ENCODE results near the gene CHST12.

CHST12 gene

GRCh38 chr7:2459674-2460073 lies 56.3 kb downstream of the CHST12 start:
- H3K4me3 ChIP-seq: no peak overlapping the region
- H3K27ac ChIP-seq: no peak overlapping the region
- H3K4me1 ChIP-seq: no peaks in the 10 kb centered on the region
- H3K27me3 ChIP-seq: peaks cover 0 to 6% of the 10 kb centered on the region in 2 donors
- intact Hi-C loops (cut with DNase I; ENCODE audit: low total_unique reads): no loop called here
- no peaks in the 10 kb centered on the region for H3K9me3 ChIP-seq
- no peaks in the 10 kb centered on the region for H3K36me3 ChIP-seq
- TF ChIP-seq CTCF (IDR thresholded peaks at IDR 0.05): no peak
- DNase-seq: no peak

- Histone ChIP-seq H3K4me1 (no peaks in the 10 kb centered on the region), H3K4me3 (no peak overlapping the region), H3K36me3 (no peaks in the 10 kb centered on the region), H3K27me3 (peaks cover 0 to 6% of the 10 kb centered on the region in 2 donors), H3K9me3 (no peaks in the 10 kb centered on the region), H3K27ac (no peak overlapping the region)
- no peak for TF ChIP-seq CTCF (IDR thresholded peaks at IDR 0.05)
- no peak for DNase-seq
- intact Hi-C loops (cut with DNase I; ENCODE audit: low total_unique reads): no loop called here
Measured at GRCh38 chr7:2460188-2460587, 56.8 kb downstream of the CHST12 start.

GRCh38 chr7:2460641-2461040 lies 57.2 kb downstream of the CHST12 start:
- Histone ChIP-seq H3K36me3 (no peaks in the 10 kb centered on the region), H3K27me3 (peaks cover 0 to 6% of the 10 kb centered on the region in 2 donors), H3K9me3 (no peaks in the 10 kb centered on the region), H3K4me3 (no peak overlapping the region), H3K4me1 (no peaks in the 10 kb centered on the region), H3K27ac (no peak overlapping the region)
- DNase-seq: no peak
- intact Hi-C loops (cut with DNase I; ENCODE audit: low total_unique reads): no loop called here
- TF ChIP-seq CTCF (IDR thresholded peaks at IDR 0.05): no peak

- no peaks in the 10 kb centered on the region for H3K4me1 ChIP-seq
- no peaks in the 10 kb centered on the region for H3K36me3 ChIP-seq
- H3K4me3 ChIP-seq: no peak overlapping the region
- H3K27me3 ChIP-seq: peaks cover 0 to 6% of the 10 kb centered on the region in 2 donors
- TF ChIP-seq CTCF (IDR thresholded peaks at IDR 0.05): no peak
- no peak overlapping the region for H3K27ac ChIP-seq
- H3K9me3 ChIP-seq: no peaks in the 10 kb centered on the region
- intact Hi-C loops (cut with DNase I; ENCODE audit: low total_unique reads): no loop called here
- no peak for DNase-seq
Measured at GRCh38 chr7:2461268-2462026, 58.0 kb downstream of the CHST12 start.

- no peaks in the 10 kb centered on the region for H3K9me3 ChIP-seq
- TF ChIP-seq CTCF (IDR thresholded peaks at IDR 0.05): no peak
- no peak for DNase-seq
Measured at GRCh38 chr7:2462731-2463130, 59.3 kb downstream of the CHST12 start.

More at GRCh38 chr7:2462731-2463130, 59.3 kb downstream of the CHST12 start:
- intact Hi-C loops (cut with DNase I; ENCODE audit: low total_unique reads): no loop called here
- peaks cover 0 to 6% of the 10 kb centered on the region in 2 donors for H3K27me3 ChIP-seq
- no peaks in the 10 kb centered on the region for H3K4me1 ChIP-seq
- no peak overlapping the region for H3K4me3 ChIP-seq
- H3K27ac ChIP-seq: no peak overlapping the region
- no peaks in the 10 kb centered on the region for H3K36me3 ChIP-seq

All from tibial artery (tissue), 4 donors.